OCI-LY1 (cell line): ENCODE results near the gene SLC15A4.
"Not testable (repeated sequence)": the region's sequence is repeated elsewhere in the genome, so short reads cannot be mapped to it uniquely, and the experiment has no call there.

ENCODE experiments used
- EZH2 ChIP-seq: fragments of 200-600 bp; sonication (generic), shearing (Covaris generic); IDR thresholded peaks from 2 replicates; pipeline ENCODE4 v1.8.0; 2017; ENCODE audit warnings: borderline replicate concordance, mixed run types, mild to moderate bottlenecking, antibody characterized with exemption, low read length, moderate library complexity, mixed read lengths
- TF ChIP-seq, protein P1 (sequence below): fragments of 200-600 bp; sonication (generic), shearing (Covaris generic); IDR thresholded peaks from 2 replicates; pipeline ENCODE4 v1.5.1; 2017; ENCODE audit warnings: mild to moderate bottlenecking, antibody characterized with exemption, low read length, moderate library complexity, mixed read lengths

DNA sequence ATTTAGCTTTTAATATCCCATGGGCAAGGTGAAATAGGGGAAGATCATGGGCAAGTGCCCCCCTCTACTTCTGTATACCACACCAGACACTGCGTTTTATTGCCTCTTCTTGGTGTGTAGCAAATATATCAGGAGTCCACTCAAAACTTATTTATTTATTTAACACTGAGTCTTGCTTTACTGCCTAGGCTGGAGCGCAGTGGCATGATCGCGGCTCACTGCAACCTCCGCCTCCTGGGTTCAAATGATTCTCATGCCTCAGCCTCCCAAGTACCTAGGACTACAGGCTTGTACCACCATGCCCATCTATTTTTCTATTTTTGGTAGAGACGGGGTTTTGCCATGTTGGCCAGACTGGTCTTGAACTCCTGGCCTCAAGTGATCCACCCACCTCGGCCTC is 27.7 kb upstream of the SLC15A4 start:
- TF ChIP-seq, protein P1, sequence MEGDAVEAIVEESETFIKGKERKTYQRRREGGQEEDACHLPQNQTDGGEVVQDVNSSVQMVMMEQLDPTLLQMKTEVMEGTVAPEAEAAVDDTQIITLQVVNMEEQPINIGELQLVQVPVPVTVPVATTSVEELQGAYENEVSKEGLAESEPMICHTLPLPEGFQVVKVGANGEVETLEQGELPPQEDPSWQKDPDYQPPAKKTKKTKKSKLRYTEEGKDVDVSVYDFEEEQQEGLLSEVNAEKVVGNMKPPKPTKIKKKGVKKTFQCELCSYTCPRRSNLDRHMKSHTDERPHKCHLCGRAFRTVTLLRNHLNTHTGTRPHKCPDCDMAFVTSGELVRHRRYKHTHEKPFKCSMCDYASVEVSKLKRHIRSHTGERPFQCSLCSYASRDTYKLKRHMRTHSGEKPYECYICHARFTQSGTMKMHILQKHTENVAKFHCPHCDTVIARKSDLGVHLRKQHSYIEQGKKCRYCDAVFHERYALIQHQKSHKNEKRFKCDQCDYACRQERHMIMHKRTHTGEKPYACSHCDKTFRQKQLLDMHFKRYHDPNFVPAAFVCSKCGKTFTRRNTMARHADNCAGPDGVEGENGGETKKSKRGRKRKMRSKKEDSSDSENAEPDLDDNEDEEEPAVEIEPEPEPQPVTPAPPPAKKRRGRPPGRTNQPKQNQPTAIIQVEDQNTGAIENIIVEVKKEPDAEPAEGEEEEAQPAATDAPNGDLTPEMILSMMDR = not testable (repeated sequence)
- not testable (repeated sequence) for TF ChIP-seq EZH2
